Stimulated activated CD8-positive, alpha-beta memory T cell treated with anti-CD3 and anti-CD28 coated beads, Interleukin-12 subunit alpha, Interleukin-12 subunit beta, amount 100 ng/mL, for 1 hour (primary cell): ENCODE data around the gene OSBPL2.

Experiments used
- DNase-seq: peaks from one replicate; pipeline ENCODE4 v3.0.0-alpha.2; 2020; ENCODE audit warnings: low read depth

Gene OSBPL2

DNA sequence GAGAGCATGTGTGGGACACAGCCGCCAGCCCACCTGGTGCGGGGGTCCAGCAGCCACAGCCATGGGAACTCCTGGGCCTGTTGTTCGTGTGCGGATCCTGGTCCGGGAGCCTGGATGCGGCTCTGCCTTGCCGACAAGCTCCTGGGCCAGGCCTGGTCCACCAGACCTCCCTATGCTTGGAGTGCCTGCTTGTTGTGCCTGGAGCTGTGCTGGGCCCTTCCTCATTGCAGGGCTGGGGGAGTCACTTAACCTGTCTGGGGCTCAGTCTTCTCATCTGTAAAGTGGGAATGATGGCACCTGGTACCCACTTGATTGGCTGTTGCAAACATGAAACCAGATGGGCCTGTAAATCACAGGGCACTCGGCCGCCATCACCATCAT lies 2.6 kb upstream of the OSBPL2 start:
- no peak for DNase-seq

DNA sequence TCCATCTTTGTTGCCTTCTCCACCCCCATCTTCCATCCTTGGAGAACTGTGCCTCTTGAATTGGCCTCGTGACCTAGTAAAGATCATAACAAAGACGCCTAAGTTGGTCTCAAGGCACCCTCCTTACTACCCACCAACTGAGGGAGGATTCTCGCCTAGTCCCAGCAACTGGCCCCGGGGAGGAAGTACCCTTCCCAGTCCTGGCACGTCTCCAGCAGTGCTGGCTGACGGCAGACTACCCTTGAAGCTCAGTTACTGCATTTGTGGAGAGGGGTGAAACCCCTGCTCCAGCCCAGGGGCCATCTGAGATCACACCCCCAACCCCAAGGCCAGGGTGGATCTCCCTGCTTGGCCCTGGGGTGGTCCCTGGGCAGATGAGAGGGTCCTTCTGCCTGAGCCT lies 2.1 kb upstream of the OSBPL2 start:
- DNase-seq: no peak

DNA sequence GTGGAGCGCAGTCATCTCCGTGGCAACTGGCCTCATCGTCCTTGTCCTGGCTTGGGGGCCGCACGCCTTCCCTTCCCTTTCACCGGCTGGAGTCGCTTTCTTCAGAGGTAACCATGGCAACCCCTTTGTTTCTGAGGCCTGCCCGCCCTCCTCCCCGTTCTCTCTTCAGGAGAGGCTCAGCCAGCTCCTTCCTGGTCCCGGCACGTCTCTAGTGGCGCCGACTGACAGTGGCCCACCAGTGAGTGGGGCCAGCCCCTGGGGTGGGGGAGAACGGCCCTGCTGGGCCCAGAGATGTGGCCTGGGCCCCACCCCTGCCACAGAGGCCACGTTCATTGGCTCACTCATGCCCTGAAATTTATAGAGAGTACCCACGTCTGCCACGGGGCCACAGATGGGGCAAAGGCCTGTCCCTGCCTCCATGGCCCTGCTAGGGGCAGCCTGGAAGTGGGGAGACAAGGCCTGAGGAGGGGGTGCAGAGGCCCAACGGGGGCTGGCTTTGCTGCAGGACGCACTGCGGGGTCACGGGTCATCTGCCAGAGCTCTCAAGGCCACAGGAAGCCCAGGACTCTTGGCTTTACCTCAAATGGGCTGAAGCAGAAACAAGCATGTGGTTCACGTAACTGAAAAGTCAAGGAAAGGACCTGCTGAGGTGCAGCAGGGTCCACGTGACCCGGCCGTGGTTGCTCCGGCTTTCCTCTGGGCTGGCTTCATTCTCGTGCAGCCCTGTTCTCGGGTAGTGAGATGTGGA lies 1.4 kb upstream of the OSBPL2 start:
- DNase-seq: no peak

DNA sequence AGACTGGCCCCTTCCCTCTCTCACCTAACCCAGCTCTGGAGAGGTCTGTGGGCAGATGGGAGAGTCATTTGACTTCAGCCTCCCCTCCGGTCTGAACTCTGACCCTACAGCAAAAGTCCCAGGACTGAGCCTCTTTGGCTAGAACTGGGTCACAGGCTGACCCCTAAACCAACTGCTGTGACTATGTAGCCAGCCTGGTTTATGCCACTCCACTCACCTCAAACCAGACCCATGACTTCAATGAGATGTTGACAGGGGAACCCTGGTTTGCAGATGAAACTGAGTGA lies 864 bp upstream of the OSBPL2 start:
- no peak for DNase-seq

DNA sequence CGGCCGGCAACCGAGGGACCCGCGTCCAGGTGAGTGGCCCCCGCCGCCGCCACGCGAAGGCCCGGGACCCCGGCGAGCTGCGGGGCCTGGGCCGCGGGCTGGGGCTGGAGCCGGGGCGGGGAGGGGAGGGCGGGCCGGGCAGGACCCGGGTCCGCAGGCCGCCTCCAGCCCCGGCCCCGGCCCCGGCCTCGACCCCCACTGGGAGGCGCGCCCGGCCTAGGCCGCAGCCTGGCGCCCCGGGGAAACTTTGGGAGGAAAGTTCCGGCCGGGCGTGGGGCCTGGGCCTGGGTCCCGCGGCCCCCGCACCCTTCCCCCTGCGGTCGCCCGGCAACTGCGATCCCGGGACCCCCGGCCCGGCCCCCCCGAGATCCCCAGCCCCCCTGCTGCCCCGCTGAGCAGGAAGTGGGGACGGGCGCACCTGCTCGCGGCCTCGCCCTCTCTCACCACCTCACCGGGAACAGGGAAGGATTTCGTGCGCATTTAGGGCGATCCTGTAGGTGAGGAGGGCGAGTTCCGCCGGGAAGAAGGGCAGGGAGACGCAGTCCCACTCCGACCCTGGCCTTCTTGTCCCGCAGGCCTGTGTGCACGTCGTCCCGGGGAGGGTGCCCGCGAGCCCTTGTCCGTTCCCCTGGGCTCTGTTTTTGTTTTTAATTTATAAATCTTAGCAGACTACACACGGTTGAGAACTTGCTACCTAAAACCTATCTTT lies 402 bp downstream of the OSBPL2 start:
- DNase-seq: no peak

DNA sequence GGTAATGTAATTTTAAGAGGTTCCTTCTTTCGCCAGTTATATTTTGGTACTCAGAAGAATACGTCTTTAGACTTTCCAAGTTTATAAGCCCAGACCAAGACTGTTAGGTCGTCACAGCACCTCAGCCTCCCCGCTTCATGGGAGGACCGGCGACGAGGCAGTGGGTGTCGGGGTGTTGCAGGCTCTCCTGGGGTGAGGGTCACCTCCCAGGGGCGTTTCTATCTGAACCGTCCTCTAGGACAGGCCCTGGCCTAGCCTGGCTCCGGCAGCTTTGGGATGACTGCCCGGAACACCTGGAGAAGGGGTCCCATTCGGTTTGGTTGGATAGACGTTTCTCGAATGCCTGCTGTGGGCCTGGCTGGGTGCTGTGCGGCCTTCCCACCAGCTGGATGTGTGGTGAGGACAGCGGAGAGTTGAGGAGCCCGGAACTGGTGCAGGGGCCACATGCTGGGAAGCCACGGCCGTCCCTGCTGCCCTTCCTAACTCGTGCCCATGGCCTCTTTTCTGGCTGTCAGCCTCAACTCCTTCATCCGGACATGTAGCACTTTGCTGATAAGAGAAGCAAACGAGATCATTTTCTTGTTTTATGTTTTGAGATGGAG lies 1.1 kb downstream of the OSBPL2 start:
- no peak for DNase-seq

DNA sequence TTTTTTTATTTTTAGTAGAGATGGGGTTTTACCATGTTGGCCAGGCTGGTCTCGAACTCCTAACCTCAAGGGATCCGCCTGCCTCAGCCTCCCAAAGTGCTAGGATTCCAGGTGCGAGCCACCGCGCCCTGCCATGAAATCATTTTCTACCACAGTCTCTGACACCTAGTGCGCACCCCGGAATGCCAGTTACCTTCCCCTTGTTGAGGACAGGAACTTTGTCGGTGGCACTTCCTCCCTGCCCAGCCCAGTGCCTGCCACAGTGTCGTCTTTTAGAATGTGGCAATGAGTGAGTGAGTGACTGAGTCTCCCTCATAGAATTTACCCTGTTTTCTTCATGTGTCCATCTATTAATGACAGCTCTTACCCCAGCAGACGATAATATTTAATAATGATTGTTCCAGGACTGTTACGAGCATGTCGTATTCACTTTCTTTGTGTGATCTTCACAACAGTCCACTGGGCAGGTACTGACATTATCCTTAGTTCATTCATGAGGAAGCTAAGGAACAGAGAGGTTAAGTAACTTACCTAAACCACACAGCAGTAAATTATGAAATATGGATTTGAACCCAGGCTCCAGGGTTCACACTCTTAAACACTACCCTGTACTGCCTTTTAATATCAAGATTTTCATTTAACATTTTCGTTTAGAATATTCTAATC lies 1.8 kb downstream of the OSBPL2 start:
- no peak for DNase-seq

DNA sequence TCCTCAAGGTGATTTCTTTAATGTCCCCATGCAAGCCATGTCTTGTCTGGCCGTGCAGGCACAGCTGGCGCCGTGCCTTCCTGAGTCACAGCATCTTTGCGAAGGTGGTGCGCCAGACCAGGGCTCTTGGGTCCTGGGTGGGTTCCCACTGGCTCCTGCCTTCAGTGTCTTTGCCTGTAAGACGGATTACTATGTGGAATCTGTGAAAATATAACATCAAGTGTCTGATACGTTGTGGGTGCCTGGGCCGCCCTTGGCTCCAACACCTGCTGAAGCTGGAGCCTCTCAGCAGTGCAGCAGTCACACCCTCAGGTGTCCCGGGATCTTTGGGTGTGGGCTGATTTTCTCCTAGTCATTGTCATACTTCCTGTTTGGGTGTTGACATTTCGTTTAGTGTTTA lies 3.2 kb downstream of the OSBPL2 start:
- DNase-seq: no peak

DNA sequence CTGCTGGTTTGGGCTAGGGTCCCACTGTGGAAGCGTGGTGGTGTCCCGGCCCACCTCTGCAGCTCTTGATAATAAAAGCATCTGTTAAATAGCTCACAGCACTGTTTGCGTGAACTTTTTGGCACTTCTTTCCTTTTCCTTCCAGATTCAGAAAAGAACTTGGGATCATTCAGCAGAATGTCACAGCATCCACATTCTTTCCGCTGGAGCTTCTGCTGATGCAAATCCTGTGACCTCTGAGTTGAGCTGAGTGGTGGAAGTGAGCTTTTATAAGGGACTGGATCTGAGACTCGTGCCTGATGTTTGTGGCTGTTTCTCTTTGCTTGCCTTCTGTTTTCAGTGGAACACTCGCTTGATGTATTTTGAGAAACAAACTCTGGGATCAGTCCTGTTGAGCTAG lies 3.9 kb downstream of the OSBPL2 start:
- DNase-seq: no peak

DNA sequence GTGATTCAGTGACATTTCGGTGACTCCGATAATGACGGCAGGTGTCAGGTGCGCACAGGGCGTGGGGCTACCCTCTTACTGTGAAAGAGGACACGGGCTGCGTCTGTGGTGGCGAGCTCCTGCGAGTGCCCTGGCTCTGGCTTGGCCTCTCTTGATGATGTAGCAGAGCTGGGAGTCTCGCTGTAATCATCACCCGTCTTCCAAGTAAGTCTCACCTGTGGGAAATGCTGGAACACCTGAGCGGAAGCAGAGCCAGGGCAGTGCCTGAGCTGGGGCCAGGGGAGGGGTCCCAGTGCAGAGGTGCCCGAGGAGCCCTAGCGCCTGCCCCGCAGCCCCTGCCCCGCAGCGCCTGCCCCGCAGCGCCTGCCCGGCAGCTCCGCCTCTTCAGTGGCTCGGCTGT lies 4.8 kb downstream of the OSBPL2 start:
- DNase-seq: no peak

DNA sequence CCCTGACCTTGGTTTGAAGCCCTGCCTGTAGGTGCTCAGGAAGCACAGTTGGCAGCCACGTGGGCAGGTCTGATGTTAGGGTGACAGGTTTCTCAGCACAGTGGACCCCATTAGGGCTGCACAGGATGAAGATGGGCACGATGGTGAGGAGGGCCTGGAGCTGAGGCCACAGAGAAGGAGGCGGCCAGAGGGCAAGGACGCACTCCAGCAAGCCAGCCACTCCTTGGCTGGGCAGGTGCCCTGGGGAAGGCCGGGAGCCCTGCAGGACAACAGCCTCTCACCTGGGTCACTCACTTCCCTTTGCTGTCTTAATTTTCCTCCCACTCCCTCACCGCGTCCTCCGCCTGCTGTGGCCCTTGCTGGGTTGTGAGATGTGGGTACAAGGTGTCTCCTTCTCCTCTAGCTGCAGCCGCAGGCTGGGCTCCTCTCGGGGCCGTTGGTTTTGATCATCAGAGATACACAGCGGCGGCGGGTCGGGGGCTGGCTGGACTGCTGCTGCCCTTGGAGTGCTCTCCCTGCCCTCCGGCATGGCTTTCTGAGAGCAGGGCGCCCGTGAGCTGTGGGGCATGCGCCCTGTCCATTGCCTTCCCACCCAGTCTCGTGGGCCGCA lies 5.7 kb downstream of the OSBPL2 start:
- DNase-seq: no peak

DNA sequence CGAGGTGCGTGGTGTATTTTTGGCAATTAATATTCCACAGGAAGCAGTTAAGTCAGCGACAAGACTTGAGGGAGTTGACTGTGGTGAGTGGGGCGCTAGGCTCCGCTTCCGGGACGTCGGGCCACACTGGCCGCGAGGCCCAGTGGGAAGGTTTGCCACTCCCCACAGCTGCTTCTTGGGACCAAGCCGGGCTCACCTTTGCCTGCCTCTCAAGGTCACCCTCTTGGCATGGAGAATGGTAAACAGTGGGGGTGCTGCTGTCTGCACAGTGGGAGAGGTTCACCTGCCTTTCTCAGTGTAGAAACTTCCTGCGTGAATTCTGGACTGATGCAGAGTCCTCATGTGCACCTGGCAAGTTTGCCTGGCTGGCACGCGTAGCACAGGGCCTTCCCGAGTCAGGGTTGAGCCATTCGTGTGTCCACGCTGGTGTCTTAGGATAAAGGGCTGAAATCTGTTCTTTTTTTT lies 6.4 kb downstream of the OSBPL2 start:
- DNase-seq: no peak

DNA sequence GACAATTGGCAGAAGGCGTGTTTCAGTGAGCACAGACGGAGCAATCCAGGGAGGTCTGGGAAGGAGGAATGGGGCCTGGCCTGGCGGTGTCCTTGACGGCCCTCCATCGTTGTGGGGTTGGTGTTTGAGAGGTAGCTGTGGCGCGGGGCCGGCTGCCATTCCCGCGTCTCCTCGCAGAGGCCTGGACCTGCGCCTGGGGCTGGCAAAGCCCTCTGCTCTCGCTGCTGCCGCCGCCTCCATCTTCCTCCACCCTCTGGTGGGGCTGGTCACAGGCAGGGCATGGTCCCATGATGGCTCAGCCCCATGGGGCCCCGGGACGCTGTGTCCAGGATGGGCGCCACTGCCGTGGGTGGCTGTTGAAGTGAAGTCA lies 7.6 kb downstream of the OSBPL2 start:
- DNase-seq: no peak

DNA sequence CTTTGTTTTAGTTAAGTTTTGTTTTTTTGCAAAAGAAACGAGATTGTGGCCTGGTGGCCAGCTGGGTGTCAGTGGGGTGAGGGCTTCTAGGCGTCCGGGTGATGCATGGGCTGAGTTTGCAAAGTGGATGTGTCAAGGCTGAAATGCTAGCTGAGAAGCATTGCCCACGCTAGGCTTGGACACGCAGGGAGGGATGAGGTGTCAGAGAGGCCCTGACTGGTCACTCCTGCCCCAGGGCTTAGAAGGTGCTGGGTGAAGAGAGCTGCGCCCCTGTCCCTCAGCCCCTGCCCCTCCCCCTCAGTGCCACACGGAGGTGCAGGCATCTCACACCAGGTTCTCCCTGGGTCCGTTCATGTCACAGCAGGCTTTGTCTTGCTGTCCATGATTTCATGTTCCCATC lies 8.1 kb downstream of the OSBPL2 start:
- DNase-seq: no peak

DNA sequence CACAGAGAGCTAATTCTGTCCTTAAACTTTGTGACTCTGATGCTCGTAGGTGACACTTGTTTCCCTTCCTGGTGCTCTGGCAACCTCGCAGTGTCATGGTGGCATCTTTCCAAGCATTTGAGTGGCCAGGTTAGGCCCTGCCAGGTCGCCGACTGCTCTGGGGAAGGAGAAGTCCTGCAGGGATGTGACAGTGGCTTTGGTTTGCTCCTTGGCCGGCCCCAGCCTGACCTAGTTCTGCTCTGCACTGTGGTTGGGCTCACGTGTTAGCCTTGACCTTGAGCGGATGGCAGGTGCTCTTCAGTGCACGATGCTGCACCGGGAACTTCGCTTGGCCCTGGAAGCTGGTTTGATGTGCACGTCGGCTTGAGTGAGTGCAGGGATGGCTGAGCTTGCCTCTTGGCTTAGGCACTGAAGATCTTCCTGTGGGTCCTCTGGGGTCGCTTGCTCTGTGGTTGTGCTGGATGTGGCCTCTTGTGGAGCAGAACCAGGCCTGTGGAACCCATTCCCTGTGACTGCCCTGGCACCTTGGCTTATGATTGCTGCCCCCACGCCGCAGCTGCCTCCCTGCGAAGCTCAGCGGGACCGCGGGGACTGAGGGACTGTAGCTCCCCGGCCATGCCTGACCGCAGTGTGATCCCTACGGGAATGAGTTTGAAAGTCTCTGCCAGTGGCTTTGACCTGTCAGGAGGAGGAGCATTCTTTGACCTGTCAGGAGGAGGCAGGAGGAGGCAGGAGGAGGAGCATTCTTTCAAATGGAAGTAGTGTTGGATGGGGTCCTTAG lies 8.7 kb downstream of the OSBPL2 start:
- DNase-seq: no peak

DNA sequence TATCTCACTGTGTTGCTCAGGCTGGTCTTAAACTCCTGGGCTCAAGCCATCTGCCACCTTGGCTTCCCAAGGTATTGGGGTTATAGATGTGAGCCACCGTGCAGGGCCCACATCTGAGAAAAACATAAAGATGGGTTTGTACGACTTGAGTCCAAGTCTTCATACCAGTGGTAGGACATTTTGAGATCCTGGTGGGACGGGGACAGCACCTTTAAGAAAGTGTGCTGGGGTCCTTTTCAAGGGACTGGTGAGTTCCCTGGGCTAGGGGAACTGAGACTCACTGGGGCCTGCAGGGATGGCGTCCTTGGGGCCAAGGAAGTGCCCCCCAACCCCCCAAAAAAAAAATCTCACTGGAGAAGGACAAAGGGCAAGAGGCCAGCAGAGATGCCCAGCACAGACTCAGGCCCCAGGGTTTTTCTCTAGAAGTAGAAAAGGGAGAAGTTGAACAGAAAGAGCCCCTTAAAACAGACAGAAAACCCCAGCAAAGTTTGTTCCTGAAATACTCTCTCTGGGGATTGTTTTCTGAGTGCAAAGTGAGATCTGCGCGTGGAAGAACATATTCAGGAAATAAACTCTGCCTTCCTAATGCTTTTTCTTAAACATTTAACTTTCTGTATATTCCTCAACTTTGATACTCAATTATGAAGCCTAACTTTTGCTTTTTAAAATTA lies 10.7 kb downstream of the OSBPL2 start:
- no peak for DNase-seq

DNA sequence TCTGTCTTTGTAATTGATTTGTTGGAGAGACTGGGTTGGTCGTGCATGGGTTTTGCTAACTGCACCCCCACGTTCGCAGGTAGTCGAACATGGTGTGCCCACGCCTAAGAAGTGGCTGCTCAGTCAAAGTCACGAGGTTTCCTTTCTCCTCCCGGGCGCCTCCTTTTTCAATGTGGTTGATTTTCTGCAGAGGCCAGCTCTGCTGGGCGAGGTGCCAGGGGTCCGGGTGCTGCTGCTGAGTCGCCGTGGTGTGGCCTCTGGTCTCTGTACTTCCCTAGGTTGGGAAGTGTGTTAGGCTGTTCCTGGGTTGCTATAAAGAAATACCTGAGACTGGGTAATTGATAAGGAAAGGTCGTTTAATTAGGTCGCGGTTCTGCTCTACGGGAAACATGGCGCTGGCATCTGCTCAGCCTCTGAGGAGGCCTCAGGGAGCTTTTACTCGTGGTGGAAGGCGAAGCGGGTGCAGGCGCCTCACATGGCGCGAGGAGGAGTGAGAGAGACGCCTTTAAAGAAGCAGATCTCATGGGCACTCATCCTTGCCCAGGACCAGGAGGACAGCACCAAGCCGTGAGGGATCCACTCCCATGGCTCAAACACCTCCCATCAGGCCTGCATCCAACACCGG lies 14.1 kb downstream of the OSBPL2 start:
- DNase-seq: no peak

DNA sequence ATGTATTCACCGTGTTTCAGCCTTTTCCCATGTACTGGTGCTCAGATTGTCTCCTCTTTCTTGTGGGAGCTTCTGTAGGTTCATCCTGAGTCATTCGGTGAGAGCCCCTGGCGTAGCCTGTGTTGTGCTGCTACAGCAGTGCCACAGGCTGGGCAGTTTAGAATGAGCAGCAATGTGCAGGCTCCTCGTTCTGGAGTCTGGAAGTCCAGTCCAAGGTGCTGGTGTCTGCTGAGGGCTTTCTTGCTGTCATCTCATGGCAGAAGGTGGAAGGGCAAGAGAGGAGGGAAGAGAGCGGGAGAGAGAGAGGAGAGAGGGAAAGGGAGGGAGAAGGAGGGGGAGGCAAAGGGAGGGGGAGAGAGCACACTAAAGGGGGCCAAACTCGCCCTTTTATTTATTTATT lies 15.1 kb downstream of the OSBPL2 start:
- no peak for DNase-seq

DNA sequence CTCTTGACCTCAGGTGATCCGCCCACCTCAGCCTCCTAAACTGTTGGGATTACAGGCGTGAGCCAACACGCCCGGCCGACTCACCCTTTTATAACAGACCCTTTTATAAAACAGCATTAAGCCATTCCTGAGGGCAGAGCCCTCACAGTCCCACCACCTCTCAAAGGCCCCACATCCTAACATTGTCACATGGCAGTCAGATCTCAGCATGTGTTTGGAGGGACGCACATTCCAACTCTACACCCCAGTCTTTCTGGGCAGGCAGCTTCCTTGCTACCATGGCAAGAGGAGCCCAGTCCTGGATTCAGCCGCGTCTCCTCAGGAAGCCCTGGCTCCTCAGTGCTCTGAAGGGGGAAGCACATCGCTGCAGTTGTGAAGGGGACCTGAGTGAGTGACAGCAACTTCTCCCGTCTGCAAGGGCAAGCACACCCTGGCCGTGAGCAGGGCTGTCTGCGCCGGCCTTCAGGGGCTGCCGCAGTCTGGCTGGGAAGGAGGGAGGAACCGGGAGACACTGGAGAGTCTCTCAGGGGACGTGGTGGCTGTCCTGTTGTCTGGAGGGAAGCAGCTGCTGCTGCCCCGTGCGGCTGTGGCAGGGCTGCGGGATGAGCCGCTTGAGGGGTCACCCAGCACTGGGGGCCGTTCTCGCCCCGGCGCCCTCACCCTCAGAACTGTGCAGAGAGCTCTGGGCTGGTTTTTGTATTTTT lies 15.9 kb downstream of the OSBPL2 start:
- no peak for DNase-seq

DNA sequence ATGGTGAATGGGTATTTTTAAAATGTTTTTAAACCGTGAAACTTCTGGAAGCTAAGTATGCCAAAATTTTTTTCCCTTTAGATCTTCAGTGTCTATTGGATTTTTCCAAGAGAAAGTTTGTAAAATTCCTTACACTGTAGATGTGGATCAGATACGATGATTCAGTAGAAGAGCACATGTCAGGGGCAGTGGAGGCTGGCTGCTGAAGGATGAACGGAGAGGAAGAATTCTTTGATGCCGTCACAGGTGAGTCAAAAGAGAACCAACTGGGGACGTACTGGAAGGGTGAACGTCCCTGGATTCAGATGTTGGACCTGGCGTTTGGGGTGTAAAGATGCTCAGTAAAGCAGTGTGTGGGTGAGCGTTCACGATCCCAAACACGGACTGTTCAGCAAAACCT lies 17.7 kb downstream of the OSBPL2 start:
- no peak for DNase-seq
